ENCODE data around the gene KCNC2.

DNA sequence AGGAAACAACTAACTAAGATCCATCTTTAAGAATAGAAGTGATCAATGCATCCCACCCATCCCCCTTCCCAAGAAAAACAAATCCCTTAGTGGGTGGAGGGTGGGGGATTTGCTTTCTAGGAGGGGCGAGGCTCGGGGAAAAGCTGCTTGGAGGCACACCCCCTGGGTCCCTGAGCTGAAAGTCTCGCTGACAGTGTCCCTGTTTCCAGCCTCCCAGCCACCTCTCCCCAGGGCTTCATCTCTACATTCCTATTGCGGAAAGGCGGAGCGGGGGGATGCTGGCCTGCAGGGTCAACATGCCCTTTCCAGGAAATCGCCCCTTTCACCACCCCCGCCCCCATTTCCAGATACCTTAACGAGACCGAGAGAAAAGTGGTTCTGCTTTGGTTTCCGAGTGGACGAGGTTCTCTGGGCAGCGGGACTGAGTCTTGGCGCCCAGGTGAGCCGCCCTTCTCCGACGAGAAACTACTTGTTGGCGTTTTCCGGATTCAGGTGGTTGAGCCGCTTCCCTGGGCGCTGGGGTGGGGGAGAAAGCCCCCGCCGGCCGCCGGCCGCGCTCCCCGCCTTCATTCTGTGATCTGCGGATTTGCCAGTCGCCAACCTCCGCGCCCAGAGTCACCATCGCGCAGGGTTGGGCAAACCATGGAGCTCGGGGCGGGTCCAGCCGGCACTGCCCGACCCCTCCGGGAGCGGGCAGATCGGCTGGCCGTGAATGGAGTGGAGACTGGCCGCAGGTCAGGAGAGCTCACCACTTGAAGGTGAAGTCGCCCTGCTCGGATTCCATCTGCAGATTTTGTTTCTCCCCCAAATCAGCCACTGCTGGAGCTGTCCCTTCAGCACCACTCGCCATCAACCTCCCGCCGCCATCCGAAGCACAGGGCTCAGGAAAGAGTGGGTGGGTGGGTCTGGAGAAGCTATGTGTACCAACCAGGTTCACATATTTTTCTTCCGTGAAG, 505 bp downstream of the KCNC2 start:
- TF ChIP-seq TEAD2 (tag; IDR thresholded peaks at IDR 0.05) (no peak), MYNN (IDR thresholded peaks at IDR 0.05) (no peak), MYNN (CRISPR knock-in tag; IDR thresholded peaks at IDR 0.05) (no peak), CBX2 (IDR thresholded peaks at IDR 0.05; ENCODE audit: insufficient read depth, low read length, poor library complexity, severe bottlenecking) (no peak), ZNF124 (CRISPR knock-in tag; IDR thresholded peaks at IDR 0.05) (no peak), RB1 (IDR thresholded peaks at IDR 0.05; ENCODE audit: low read depth) (no peak), HDAC2 (IDR thresholded peaks at IDR 0.05) (no peak), TCF3 (CRISPR knock-in tag; IDR thresholded peaks at IDR 0.05) (no peak), CBX5 (IDR thresholded peaks at IDR 0.05; ENCODE audit: borderline replicate concordance, low read depth) (no peak)
- TF ChIP-seq, protein P1, sequence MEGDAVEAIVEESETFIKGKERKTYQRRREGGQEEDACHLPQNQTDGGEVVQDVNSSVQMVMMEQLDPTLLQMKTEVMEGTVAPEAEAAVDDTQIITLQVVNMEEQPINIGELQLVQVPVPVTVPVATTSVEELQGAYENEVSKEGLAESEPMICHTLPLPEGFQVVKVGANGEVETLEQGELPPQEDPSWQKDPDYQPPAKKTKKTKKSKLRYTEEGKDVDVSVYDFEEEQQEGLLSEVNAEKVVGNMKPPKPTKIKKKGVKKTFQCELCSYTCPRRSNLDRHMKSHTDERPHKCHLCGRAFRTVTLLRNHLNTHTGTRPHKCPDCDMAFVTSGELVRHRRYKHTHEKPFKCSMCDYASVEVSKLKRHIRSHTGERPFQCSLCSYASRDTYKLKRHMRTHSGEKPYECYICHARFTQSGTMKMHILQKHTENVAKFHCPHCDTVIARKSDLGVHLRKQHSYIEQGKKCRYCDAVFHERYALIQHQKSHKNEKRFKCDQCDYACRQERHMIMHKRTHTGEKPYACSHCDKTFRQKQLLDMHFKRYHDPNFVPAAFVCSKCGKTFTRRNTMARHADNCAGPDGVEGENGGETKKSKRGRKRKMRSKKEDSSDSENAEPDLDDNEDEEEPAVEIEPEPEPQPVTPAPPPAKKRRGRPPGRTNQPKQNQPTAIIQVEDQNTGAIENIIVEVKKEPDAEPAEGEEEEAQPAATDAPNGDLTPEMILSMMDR (IDR thresholded peaks at IDR 0.05 in 2 of 3, conservative IDR thresholded peaks at IDR 0.05 in 1 of 3; ENCODE audit: insufficient read depth in 2 of 3, low read depth in 1 of 3, low read length in 3 of 3), result no peak
- TF ChIP-seq, protein P2, sequence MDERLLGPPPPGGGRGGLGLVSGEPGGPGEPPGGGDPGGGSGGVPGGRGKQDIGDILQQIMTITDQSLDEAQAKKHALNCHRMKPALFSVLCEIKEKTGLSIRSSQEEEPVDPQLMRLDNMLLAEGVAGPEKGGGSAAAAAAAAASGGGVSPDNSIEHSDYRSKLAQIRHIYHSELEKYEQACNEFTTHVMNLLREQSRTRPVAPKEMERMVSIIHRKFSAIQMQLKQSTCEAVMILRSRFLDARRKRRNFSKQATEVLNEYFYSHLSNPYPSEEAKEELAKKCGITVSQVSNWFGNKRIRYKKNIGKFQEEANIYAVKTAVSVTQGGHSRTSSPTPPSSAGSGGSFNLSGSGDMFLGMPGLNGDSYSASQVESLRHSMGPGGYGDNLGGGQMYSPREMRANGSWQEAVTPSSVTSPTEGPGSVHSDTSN (CRISPR knock-in tag; IDR thresholded peaks at IDR 0.05; ENCODE audit: low read depth), result no peak
- TF ChIP-seq, protein P2 (tag; conservative IDR thresholded peaks at IDR 0.05; ENCODE audit: low read depth), result no peak
- TF ChIP-seq, protein P3, sequence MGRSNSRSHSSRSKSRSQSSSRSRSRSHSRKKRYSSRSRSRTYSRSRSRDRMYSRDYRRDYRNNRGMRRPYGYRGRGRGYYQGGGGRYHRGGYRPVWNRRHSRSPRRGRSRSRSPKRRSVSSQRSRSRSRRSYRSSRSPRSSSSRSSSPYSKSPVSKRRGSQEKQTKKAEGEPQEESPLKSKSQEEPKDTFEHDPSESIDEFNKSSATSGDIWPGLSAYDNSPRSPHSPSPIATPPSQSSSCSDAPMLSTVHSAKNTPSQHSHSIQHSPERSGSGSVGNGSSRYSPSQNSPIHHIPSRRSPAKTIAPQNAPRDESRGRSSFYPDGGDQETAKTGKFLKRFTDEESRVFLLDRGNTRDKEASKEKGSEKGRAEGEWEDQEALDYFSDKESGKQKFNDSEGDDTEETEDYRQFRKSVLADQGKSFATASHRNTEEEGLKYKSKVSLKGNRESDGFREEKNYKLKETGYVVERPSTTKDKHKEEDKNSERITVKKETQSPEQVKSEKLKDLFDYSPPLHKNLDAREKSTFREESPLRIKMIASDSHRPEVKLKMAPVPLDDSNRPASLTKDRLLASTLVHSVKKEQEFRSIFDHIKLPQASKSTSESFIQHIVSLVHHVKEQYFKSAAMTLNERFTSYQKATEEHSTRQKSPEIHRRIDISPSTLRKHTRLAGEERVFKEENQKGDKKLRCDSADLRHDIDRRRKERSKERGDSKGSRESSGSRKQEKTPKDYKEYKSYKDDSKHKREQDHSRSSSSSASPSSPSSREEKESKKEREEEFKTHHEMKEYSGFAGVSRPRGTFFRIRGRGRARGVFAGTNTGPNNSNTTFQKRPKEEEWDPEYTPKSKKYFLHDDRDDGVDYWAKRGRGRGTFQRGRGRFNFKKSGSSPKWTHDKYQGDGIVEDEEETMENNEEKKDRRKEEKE (IDR thresholded peaks at IDR 0.05; ENCODE audit: borderline replicate concordance in 1 of 2, control insufficient read depth in 1 of 2, low read depth in 2 of 2, low read length in 1 of 2), result no peak
- TF ChIP-seq, protein P4, sequence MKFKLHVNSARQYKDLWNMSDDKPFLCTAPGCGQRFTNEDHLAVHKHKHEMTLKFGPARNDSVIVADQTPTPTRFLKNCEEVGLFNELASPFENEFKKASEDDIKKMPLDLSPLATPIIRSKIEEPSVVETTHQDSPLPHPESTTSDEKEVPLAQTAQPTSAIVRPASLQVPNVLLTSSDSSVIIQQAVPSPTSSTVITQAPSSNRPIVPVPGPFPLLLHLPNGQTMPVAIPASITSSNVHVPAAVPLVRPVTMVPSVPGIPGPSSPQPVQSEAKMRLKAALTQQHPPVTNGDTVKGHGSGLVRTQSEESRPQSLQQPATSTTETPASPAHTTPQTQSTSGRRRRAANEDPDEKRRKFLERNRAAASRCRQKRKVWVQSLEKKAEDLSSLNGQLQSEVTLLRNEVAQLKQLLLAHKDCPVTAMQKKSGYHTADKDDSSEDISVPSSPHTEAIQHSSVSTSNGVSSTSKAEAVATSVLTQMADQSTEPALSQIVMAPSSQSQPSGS (CRISPR knock-in tag; IDR thresholded peaks at IDR 0.05), result no peak
